PC-3 (cell line): ENCODE measurements around the gene MLIP. TPM values are rescaled to one million over a fixed set of nuclear protein-coding genes. Genes with fewer than 3 reads are reported as not detected.

ENCODE experiments used
- ATAC-seq: fragments of 200-7000 bp; cut with Tn5 transposase; 2 replicates; pipeline ENCODE4 v1.9.1; 2020; ENCODE audit warnings: mild to moderate bottlenecking, moderate library complexity
- BruUV-seq: library from RNA; stranded (reverse); fragments of 400-500 nt; replicated peaks from 2 replicates; lab custom pipeline; 2021; lab: Mats Ljungman, UMichigan
- CTCF ChIA-PET: fragments of 300-600 bp; sonication (Branson Sonifier 250); formaldehyde crosslinking; loops from one replicate; lab custom pipeline; 2022; ENCODE audit warnings: antibody characterized with exemption; lab: Charles Lee
- POLR2A ChIA-PET: fragments of 300-600 bp; sonication (Branson Sonifier 250); formaldehyde crosslinking; loops from one replicate; lab custom pipeline; 2022; ENCODE audit warnings: antibody characterized with exemption; ENCODE audit not compliant: unreplicated experiment; lab: Charles Lee
- DNase-seq: peaks from one replicate; pipeline ENCODE4 v3.0.0-alpha.2; 2015
- H2AFZ ChIP-seq: fragments of 300-600 bp; sonication (generic); 2 replicates; pipeline ENCODE4 v1.6.0; 2016; ENCODE audit warnings: antibody characterized with exemption, low read length
- H3F3A ChIP-seq: fragments of 300-600 bp; sonication (generic); one replicate; pipeline ENCODE4 v1.6.0; 2017; ENCODE audit warnings: antibody characterized with exemption, low read length, control low read depth, mild to moderate bottlenecking; ENCODE audit not compliant: unreplicated experiment
- H3K27ac ChIP-seq: fragments of 300-600 bp; sonication (generic); 2 replicates; pipeline ENCODE4 v1.5.1; 2016; ENCODE audit warnings: mild to moderate bottlenecking, low read length
- H3K27me3 ChIP-seq: fragments of 300-600 bp; sonication (generic); 2 replicates; pipeline ENCODE4 v1.6.1; 2016; ENCODE audit warnings: low read length, mixed read lengths
- H3K36me3 ChIP-seq: fragments of 300-600 bp; sonication (generic); 2 replicates; pipeline ENCODE4 v1.6.1; 2016; ENCODE audit warnings: low read depth, mixed run types, low read length, mixed read lengths
- H3K4me1 ChIP-seq: fragments of 300-600 bp; sonication (generic); 2 replicates; pipeline ENCODE4 v1.5.1; 2016; ENCODE audit warnings: low read length; ENCODE audit not compliant: insufficient read depth
- H3K4me2 ChIP-seq: fragments of 300-600 bp; sonication (generic); 2 replicates; pipeline ENCODE4 v1.6.0; 2016; ENCODE audit warnings: low read length
- H3K4me3 ChIP-seq: fragments of 300-600 bp; sonication (generic); 2 replicates; pipeline ENCODE4 v1.5.1; 2016; ENCODE audit warnings: mild to moderate bottlenecking, low read length, mixed read lengths
- H3K79me2 ChIP-seq: fragments of 300-600 bp; sonication (generic); 2 replicates; pipeline ENCODE4 v1.6.1; 2017; ENCODE audit warnings: low read length, mixed read lengths
- H3K9ac ChIP-seq: fragments of 300-600 bp; sonication (generic); 2 replicates; pipeline ENCODE4 v1.6.0; 2016; ENCODE audit warnings: mild to moderate bottlenecking, low read length
- H3K9me2 ChIP-seq: fragments of 300-600 bp; sonication (generic); replicated peaks from 2 replicates; pipeline ENCODE4 v1.6.1; 2016; ENCODE audit warnings: mixed run types, low read length, mixed read lengths
- H3K9me3 ChIP-seq: fragments of 300-600 bp; sonication (generic); 2 replicates; pipeline ENCODE4 v1.6.1; 2016; ENCODE audit warnings: low read length, mixed read lengths
- H4K20me1 ChIP-seq: fragments of 300-600 bp; sonication (generic); 2 replicates; pipeline ENCODE4 v1.6.1; 2016; ENCODE audit warnings: low read length, mixed read lengths
- EZH2 ChIP-seq: fragments of 300-600 bp; sonication (generic); IDR thresholded peaks from one replicate; pipeline ENCODE4 v1.6.1; 2017; ENCODE audit warnings: antibody characterized with exemption, mild to moderate bottlenecking, low read length; ENCODE audit not compliant: unreplicated experiment
- EZH2phosphoT487 ChIP-seq: fragments of 300-600 bp; sonication (generic); IDR thresholded peaks from 2 replicates; pipeline ENCODE4 v1.6.1; 2018; ENCODE audit warnings: mild to moderate bottlenecking, antibody characterized with exemption, low read length, borderline replicate concordance
- intact Hi-C: fragments of 100-400 bp; cut with micrococcal nuclease; formaldehyde crosslinking; loops from 2 replicates; pipeline ENCODE4 v1.9.0; 2023
- total RNA-seq: library from RNA; depleted of rRNA; stranded (reverse); fragments of >200 nt; gene quantifications from 2 replicates; pipeline ENCODE4 v1.2.3, GENCODE V29; 2014
- TF ChIP-seq, protein P1 (sequence below): fragments of 300-600 bp; sonication (generic); conservative IDR thresholded peaks from 2 replicates; pipeline ENCODE4 v1.5.1; 2017; ENCODE audit warnings: antibody characterized with exemption, low read depth, mild to moderate bottlenecking, low read length

The MLIP gene
- total RNA-seq, 1 experiment from 2014 or later, result not detected

DNA sequence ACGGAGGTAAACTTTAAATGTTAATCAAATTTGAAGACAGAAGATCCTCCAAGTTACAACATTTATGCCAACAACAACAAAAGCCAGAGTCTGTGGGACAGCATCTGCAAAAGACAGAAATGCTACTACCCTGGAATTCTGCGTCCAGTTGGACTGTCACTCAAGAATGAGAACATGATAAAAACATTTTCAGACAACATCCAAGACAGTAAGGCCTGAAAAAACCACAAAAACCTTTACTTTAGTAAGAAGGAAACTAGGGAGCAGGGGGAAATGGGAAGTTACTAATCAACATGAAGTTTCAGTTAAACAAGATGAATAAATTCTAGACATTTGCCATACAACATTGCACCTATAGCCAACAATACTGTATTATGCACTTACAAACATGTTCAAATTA, 77.6 kb downstream of the MLIP start:
- Histone ChIP-seq H3F3A (no peaks in the 10 kb centered on the region), H3K27ac (no peak overlapping the region), H3K9ac (no peak overlapping the region), H3K4me3 (no peak overlapping the region), H3K79me2 (no peaks in the 10 kb centered on the region), H3K4me2 (no peak overlapping the region), H3K4me1 (peaks cover 7% of the 10 kb centered on the region), H2AFZ (no peak overlapping the region), H3K9me3 (no peaks in the 10 kb centered on the region), H3K36me3 (no peaks in the 10 kb centered on the region), H3K9me2 (no peaks in the 10 kb centered on the region), H3K27me3 (no peaks in the 10 kb centered on the region), H4K20me1 (no peaks in the 10 kb centered on the region)
- POLR2A ChIA-PET, result no interaction called here
- BruUV-seq, result no TSS peak
- no peak for TF ChIP-seq EZH2
- CTCF ChIA-PET, result no interaction called here
- no peak for ATAC-seq
- intact Hi-C loops, result no loop called here
- DNase-seq, result no peak

DNA sequence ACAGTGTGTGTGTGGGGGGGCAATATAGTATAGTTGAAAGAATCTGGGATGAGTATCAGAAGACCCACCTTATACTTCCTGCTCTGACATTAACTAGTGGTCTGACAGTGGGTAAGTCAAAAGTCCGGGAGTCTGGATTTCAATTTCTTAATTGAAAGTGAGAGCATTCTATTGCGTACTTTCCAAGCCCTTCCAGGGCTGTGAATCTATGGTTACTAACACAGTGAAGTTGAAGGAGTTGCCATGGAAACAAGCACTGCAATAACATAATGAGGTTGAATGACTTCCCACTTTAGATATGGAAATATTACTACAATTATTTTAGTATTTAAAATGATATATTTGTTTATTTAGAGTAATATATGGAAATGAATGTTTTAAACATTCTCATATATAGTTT, 80.2 kb downstream of the MLIP start:
- POLR2A ChIA-PET, result no interaction called here
- Histone ChIP-seq H3F3A (no peaks in the 10 kb centered on the region), H3K27me3 (no peaks in the 10 kb centered on the region), H3K36me3 (no peaks in the 10 kb centered on the region), H3K9ac (no peak overlapping the region), H3K4me1 (no peaks in the 10 kb centered on the region; the same call in 1 of the 2 replicates), H3K27ac (no peak overlapping the region), H3K4me3 (no peak overlapping the region), H4K20me1 (no peaks in the 10 kb centered on the region), H3K9me3 (no peaks in the 10 kb centered on the region), H3K79me2 (no peaks in the 10 kb centered on the region), H3K4me2 (no peak overlapping the region), H2AFZ (no peak overlapping the region), H3K9me2 (no peaks in the 10 kb centered on the region)
- CTCF ChIA-PET, result no interaction called here
- DNase-seq (peak; percentile 7), ATAC-seq (no peak)
- TF ChIP-seq, protein P1, sequence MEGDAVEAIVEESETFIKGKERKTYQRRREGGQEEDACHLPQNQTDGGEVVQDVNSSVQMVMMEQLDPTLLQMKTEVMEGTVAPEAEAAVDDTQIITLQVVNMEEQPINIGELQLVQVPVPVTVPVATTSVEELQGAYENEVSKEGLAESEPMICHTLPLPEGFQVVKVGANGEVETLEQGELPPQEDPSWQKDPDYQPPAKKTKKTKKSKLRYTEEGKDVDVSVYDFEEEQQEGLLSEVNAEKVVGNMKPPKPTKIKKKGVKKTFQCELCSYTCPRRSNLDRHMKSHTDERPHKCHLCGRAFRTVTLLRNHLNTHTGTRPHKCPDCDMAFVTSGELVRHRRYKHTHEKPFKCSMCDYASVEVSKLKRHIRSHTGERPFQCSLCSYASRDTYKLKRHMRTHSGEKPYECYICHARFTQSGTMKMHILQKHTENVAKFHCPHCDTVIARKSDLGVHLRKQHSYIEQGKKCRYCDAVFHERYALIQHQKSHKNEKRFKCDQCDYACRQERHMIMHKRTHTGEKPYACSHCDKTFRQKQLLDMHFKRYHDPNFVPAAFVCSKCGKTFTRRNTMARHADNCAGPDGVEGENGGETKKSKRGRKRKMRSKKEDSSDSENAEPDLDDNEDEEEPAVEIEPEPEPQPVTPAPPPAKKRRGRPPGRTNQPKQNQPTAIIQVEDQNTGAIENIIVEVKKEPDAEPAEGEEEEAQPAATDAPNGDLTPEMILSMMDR, result no peak
- BruUV-seq, result no TSS peak
- intact Hi-C loops, result no loop called here

DNA sequence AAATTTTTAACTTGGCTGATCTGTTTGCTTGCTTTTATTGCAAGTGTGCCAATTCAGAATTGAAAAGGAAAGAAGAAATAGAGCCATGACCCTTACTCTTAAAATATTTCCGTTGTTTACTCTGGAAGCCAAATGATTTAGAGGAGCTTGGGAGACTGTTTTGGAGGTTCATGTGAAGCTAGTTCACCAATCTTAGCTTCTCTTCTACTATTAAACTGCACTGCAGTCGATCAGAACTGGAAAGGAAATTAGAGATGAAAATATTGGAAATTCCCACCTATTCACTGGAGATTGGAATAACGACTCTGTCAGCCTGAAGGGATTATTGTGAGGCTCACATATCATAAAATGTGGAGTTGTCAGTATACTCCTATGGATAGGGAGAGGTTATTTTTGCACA, 81.8 kb downstream of the MLIP start:
- DNase-seq (no peak), ATAC-seq (no peak)
- ChIA-PET POLR2A (no interaction called here), CTCF (interaction anchor here (0.6 kb wide), 1 partner anchor 74 kb away, joined by 4 read pairs; no protein-coding TSS in a partner anchor)
- Histone ChIP-seq H3K4me2 (no peak overlapping the region), H3K27me3 (no peaks in the 10 kb centered on the region), H3K4me3 (no peak overlapping the region), H3K4me1 (no peaks in the 10 kb centered on the region), H3K9me2 (no peaks in the 10 kb centered on the region), H3K27ac (no peak overlapping the region), H3F3A (no peaks in the 10 kb centered on the region), H3K9ac (no peak overlapping the region), H3K79me2 (no peaks in the 10 kb centered on the region), H3K9me3 (no peaks in the 10 kb centered on the region), H4K20me1 (no peaks in the 10 kb centered on the region), H2AFZ (0 out of 2 replicates have a peak overlapping the region, but pooled peaks have one; percentile 11), H3K36me3 (no peaks in the 10 kb centered on the region)
- intact Hi-C loops, result no loop called here
- no TSS peak for BruUV-seq
- TF ChIP-seq, protein P1, result no peak
- TF ChIP-seq EZH2, result no peak
- no peak for TF ChIP-seq EZH2phosphoT487
